ENCODE measurements around the gene IRF2.
"Not testable (repeated sequence)": the region's sequence is repeated elsewhere in the genome, so short reads cannot be mapped to it uniquely, and the experiment has no call there.

The IRF2 gene

DNA sequence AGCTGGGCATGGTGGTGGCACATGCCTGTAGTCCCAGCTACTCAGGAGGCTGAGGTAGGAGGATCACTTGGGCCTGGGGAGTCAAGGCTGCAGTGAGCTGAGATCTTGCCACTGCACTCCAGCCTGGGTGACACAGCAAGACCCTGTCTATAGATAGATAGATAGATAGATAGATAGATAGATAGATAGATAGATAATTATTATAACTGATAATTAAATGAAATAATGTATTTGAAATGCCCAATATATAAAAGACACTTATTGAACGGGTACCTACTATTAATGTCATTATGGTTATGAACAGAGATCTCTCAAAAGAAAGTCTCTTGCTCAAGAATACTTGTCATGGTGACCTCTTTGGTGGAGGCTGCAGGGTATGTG lies 131.5 kb downstream of the IRF2 start:
- not testable (repeated sequence) for DNase-seq

GRCh38 chr4:184342167-184342856 lies 132.0 kb downstream of the IRF2 start:
- no peak for DNase-seq

GRCh38 chr4:184339398-184340193 lies 134.8 kb downstream of the IRF2 start:
- not testable (repeated sequence) for DNase-seq

- no peak for DNase-seq
These were observed 136.4 kb downstream of the IRF2 start for GRCh38 chr4:184337907-184338306.
